Measurements from ENCODE around the gene TMPRSS11A. TPM values are rescaled to one million over a fixed set of nuclear protein-coding genes. Genes with fewer than 3 reads are reported as not detected.

TMPRSS11A gene
- total and polyA plus RNA-seq, 2 experiments from 2014 or later = not detected

GRCh38 chr4:67988991-67989390 lies 25.7 kb upstream of the TMPRSS11A start (continued):
- TF ChIP-seq CREB1 (CRISPR knock-in tag; IDR thresholded peaks at IDR 0.05; ENCODE audit: low read depth) = no peak

GRCh38 chr4:67983333-67983732 lies 20.0 kb upstream of the TMPRSS11A start:
- Histone ChIP-seq H2AFZ (no peak overlapping the region), H3K79me2 (replicated peaks; ENCODE audit: insufficient read depth) (no peaks in the 10 kb centered on the region), H3K36me3 (ENCODE audit: insufficient read depth) (no peaks in the 10 kb centered on the region; the same call in 1 of the 2 replicates), H4K20me1 (replicated peaks; ENCODE audit: insufficient read depth) (no peaks in the 10 kb centered on the region), H3K4me2 (no peak overlapping the region), H3K4me3 (no peak overlapping the region), H3K9me2 (ENCODE audit: insufficient read depth) (no peaks in the 10 kb centered on the region), H3F3A (replicated peaks; ENCODE audit: low read depth) (no peaks in the 10 kb centered on the region), H3K4me1 (ENCODE audit: insufficient read depth) (no peaks in the 10 kb centered on the region), H3K27me3 (ENCODE audit: insufficient read depth) (no peaks in the 10 kb centered on the region), H3K27ac (ENCODE audit: low read depth) (no peak overlapping the region)
- H3K27me3 Mint-ChIP-seq (ENCODE audit: insufficient read depth, low read depth, poor library complexity) = peaks cover 2% of the 10 kb centered on the region
- H3K9me3 Mint-ChIP-seq = no peaks in the 10 kb centered on the region; the same call in 2 of the 3 replicates
- H3K36me3 Mint-ChIP-seq (ENCODE audit: low read depth) = no peaks in the 10 kb centered on the region
- ATAC-seq = no peak
- TF ChIP-seq ETS1 (IDR thresholded peaks at IDR 0.05) = no peak
- no peak for DNase-seq (ENCODE audit: low spot score)
- H3K4me1 Mint-ChIP-seq = no peaks in the 10 kb centered on the region
- no peak overlapping the region for H3K4me3 Mint-ChIP-seq
- no peak overlapping the region; the same call in 1 of the 2 replicates for H3K27ac Mint-ChIP-seq

- Histone ChIP-seq H3K27ac (ENCODE audit: low read depth) (no peak overlapping the region), H3K79me2 (replicated peaks; ENCODE audit: insufficient read depth) (no peaks in the 10 kb centered on the region), H3K27me3 (ENCODE audit: insufficient read depth) (no peaks in the 10 kb centered on the region), H3K4me3 (no peak overlapping the region), H3F3A (replicated peaks; ENCODE audit: low read depth) (no peaks in the 10 kb centered on the region), H3K4me1 (ENCODE audit: insufficient read depth) (no peaks in the 10 kb centered on the region), H3K9me2 (ENCODE audit: insufficient read depth) (no peaks in the 10 kb centered on the region), H3K36me3 (ENCODE audit: insufficient read depth) (no peaks in the 10 kb centered on the region; the same call in 1 of the 2 replicates), H2AFZ (no peak overlapping the region), H4K20me1 (replicated peaks; ENCODE audit: insufficient read depth) (no peaks in the 10 kb centered on the region), H3K4me2 (no peak overlapping the region)
- Mint-ChIP-seq H3K4me1 (no peaks in the 10 kb centered on the region), H3K36me3 (ENCODE audit: low read depth) (no peaks in the 10 kb centered on the region), H3K9me3 (peaks cover 6% of the 10 kb centered on the region; the same call in 2 of the 3 replicates), H3K27me3 (ENCODE audit: insufficient read depth, low read depth, poor library complexity) (peaks cover 2% of the 10 kb centered on the region), H3K4me3 (no peak overlapping the region), H3K27ac (no peak overlapping the region)
- TF ChIP-seq STAT1 (IDR thresholded peaks at IDR 0.05; ENCODE audit: unreplicated experiment) (no peak), JUNB (IDR thresholded peaks at IDR 0.05; ENCODE audit: unreplicated experiment) (no peak), EZH2 (IDR thresholded peaks at IDR 0.05; ENCODE audit: low read depth, unreplicated experiment) (no peak), REST (IDR thresholded peaks at IDR 0.05; ENCODE audit: unreplicated experiment) (no peak), ZNF462 (CRISPR knock-in tag; IDR thresholded peaks at IDR 0.05) (no peak), ZNF331 (CRISPR knock-in tag; IDR thresholded peaks at IDR 0.05; ENCODE audit: low read depth) (no peak), ETS1 (IDR thresholded peaks at IDR 0.05) (no peak)
- ATAC-seq = no peak
- no peak for DNase-seq (ENCODE audit: low spot score)
These were observed 17.2 kb upstream of the TMPRSS11A start for GRCh38 chr4:67980512-67980911.
